HL-60 (cell line): ENCODE data around the gene IGSF22.

ENCODE experiments used
- GABPA ChIP-seq: IDR thresholded peaks from 2 replicates; pipeline ENCODE4 v1.6.1; 2012; ENCODE audit warnings: low read depth
- POLR2AphosphoS5 ChIP-seq: IDR thresholded peaks from 2 replicates; pipeline ENCODE4 v1.6.1; 2012; ENCODE audit warnings: low read depth
- SPI1 ChIP-seq: IDR thresholded peaks from 2 replicates; pipeline ENCODE4 v1.6.1; 2012; ENCODE audit warnings: low read depth, mild to moderate bottlenecking, borderline replicate concordance
- TF ChIP-seq, protein P1 (sequence below): IDR thresholded peaks from one replicate; pipeline ENCODE4 v1.5.1; 2011; ENCODE audit warnings: low read length, control low read depth, inconsistent platforms; ENCODE audit not compliant: insufficient read depth
- TF ChIP-seq, protein P2 (sequence below): IDR thresholded peaks from 2 replicates; pipeline ENCODE4 v1.6.1; 2012; ENCODE audit warnings: low read depth; ENCODE audit not compliant: insufficient replicate concordance

- TF ChIP-seq, protein P1, sequence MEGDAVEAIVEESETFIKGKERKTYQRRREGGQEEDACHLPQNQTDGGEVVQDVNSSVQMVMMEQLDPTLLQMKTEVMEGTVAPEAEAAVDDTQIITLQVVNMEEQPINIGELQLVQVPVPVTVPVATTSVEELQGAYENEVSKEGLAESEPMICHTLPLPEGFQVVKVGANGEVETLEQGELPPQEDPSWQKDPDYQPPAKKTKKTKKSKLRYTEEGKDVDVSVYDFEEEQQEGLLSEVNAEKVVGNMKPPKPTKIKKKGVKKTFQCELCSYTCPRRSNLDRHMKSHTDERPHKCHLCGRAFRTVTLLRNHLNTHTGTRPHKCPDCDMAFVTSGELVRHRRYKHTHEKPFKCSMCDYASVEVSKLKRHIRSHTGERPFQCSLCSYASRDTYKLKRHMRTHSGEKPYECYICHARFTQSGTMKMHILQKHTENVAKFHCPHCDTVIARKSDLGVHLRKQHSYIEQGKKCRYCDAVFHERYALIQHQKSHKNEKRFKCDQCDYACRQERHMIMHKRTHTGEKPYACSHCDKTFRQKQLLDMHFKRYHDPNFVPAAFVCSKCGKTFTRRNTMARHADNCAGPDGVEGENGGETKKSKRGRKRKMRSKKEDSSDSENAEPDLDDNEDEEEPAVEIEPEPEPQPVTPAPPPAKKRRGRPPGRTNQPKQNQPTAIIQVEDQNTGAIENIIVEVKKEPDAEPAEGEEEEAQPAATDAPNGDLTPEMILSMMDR: no peak
- TF ChIP-seq, protein P2, sequence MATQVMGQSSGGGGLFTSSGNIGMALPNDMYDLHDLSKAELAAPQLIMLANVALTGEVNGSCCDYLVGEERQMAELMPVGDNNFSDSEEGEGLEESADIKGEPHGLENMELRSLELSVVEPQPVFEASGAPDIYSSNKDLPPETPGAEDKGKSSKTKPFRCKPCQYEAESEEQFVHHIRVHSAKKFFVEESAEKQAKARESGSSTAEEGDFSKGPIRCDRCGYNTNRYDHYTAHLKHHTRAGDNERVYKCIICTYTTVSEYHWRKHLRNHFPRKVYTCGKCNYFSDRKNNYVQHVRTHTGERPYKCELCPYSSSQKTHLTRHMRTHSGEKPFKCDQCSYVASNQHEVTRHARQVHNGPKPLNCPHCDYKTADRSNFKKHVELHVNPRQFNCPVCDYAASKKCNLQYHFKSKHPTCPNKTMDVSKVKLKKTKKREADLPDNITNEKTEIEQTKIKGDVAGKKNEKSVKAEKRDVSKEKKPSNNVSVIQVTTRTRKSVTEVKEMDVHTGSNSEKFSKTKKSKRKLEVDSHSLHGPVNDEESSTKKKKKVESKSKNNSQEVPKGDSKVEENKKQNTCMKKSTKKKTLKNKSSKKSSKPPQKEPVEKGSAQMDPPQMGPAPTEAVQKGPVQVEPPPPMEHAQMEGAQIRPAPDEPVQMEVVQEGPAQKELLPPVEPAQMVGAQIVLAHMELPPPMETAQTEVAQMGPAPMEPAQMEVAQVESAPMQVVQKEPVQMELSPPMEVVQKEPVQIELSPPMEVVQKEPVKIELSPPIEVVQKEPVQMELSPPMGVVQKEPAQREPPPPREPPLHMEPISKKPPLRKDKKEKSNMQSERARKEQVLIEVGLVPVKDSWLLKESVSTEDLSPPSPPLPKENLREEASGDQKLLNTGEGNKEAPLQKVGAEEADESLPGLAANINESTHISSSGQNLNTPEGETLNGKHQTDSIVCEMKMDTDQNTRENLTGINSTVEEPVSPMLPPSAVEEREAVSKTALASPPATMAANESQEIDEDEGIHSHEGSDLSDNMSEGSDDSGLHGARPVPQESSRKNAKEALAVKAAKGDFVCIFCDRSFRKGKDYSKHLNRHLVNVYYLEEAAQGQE: no peak
- TF ChIP-seq GABPA: no peak
- no peak for TF ChIP-seq POLR2AphosphoS5
- TF ChIP-seq SPI1: no peak
These were observed 28.3 kb upstream of the IGSF22 start for GRCh38 chr11:18754308-18754707.
